ENCODE results near the gene P2RX1.

P2RX1 gene

DNA sequence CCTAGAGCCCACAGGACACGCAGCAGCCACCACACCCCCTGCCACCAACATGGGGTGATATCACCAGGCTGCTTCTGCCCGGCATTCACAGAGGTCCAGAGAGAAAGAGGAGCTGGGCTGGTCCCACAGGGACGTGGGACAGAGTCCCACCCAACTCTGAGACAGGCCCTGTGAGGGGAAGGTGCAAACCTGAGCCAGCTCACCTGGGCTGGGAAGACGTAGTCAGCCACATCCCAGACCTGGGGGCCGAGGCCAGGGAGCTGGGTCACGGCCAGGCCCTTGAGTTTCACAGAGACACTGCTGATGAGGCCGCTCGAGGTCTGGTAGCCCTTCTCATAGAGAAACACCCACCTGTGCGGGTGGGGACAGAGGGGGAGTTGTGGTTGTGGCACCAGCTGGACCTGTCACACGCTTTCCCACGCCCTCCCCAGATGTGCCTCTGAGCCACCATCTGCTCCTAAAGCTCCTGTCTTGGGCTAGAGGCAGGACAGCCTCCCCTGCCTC lies 11.2 kb downstream of the P2RX1 start:
- no peak for DNase-seq (ENCODE audit: low read depth)

- DNase-seq (ENCODE audit: low read depth) = no peak
Measured at GRCh38 chr17:3904501-3904900, 11.8 kb downstream of the P2RX1 start.

DNA sequence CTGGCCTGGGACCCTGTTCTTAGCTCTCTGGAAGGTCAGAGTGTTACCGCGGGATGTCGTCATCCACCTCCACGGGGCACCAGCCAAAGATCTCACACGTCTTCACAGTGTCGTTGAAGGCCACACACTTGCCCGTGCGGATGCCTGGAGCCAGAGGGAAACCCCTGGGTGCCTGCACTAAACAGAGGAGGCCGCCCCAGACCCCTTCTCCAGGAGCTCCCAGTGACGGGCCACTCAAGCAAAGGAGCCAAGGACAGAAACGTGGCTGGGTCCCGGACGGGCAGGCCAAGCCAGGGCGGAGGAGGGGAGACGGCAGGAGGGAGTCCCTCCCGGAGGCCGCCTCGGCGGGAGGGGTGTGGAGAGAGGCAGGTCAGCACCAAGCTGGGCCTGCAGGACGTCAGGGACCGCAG lies 12.4 kb downstream of the P2RX1 start:
- no peak for DNase-seq (ENCODE audit: low read depth)

- DNase-seq (ENCODE audit: low read depth) = no peak
Measured at GRCh38 chr17:3903051-3903825, 13.0 kb downstream of the P2RX1 start.

DNA sequence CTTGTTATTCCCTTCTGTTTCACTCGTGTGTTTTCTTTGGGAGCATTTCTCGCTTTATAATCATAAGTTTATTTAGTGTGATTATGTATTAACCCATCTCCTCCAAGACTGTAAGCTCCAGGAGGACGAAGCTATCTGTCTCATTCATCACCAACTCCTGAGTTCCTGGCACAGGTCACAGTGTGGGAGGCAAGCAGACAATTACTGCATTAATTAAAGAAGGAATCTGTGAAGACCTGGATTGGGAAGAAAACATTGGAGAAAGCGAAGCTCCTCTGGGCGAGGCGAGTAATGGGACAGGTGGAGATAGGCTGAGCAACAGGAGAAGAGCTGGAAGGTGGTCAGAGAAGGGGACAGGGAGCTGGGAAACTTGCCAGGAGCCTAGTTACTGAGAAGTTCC lies 15.6 kb downstream of the P2RX1 start:
- DNase-seq (ENCODE audit: low read depth) = no peak

DNA sequence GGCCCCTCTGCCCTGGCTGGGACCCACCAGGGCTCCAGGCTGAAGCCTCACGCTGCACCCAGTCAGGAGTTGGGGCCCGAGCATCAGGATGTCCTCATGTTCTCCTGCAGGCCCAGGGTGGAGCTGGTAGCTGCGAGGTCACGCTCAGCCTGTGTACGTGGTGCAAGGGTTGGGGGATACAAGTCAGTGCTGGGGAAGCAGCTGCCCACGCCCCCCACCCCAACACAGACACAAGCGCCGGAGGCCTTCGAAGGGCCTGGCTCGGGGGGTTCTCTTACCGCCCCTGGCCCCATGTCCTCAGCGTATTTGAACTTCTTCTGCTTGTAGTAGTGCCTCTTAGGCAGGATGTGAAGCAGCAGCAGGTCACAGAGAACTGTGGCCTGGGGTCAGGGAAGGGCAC lies 18.5 kb downstream of the P2RX1 start:
- DNase-seq (ENCODE audit: low read depth) = no peak

- no peak for DNase-seq (ENCODE audit: low read depth)
Measured at GRCh38 chr17:3896968-3897235, 19.4 kb downstream of the P2RX1 start.

DNA sequence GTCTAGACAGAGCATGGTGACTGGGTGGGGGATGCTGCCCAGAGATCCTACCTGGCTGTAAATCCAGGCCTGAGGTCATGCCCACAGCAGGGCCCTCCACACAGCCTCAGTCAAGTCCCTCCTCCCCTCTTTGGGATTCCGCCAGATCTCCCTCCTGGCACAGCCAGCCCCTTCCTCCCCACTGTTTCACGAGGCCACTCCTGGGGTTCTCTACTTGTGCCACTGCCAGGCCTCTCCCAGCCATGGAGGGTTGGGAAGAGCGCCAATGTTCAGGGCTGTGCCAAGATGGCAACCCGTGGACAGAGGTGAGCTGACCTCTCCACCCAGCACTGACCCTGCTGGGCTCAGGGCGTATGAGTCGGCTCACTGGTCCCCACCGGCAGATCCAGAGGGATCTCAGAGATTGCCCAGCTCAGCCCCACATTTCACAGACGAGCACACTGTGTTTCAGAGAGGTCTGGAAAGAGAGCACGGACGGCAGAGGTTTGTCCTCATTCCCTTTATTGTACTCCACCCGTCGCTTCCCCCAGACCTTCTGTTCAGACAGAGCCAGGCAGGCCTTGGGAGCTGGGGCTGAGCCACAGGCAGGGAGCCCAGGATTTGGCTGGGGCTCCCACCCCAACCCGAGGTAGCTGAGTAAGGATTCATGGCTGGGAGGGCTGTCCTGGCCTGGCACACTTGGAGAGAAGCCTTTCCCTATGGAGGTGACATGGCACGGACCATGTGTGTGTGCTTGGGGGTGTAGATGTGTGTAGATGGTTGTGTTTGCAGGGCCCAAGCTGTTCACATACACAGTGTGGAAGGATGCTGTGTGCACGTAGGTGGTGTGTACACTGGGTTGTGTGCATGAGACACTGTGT lies 19.9 kb downstream of the P2RX1 start:
- DNase-seq (ENCODE audit: low read depth) = no peak

DNA sequence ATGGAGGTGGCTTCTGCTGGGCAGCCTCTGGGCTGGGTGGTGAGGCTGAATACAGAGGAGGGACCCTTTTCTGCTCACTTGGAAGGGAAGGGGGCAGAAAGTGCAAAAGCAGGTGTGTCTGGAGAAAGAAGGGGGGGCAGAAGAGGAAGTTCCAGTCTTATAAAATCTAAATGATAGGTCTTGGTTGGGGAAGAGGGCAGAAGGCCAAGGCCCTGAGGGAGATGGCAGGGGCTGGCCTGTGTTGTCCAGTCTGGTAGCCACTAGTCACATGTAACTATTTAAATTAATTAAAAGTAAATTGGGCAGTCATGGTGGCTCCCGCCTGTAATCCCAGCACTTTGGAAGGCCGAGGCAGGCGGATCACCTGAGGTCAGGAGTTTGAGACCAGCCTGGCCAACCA lies 20.9 kb downstream of the P2RX1 start:
- no peak for DNase-seq (ENCODE audit: low read depth)

- DNase-seq (ENCODE audit: low read depth) = no peak
Measured at GRCh38 chr17:3894911-3895343, 21.3 kb downstream of the P2RX1 start.

DNA sequence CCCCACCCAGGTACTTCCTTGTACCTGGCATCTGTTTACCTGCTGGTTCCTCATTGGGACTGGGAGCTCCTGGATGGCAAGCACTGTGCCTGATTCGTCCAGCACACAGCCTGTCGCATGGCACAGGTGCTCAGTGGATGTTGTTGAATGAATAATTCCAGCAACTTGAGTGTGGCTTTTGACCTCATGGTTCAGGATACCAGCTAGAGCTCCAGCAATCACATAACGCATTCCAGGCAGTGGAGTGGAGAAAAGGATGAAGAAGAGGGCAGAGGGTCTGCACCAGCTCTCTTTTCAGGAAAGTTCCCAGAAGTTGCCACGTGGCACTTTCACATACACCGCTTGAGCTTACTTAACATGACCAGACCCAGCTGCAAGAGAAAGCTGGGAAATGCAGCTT lies 22.1 kb downstream of the P2RX1 start:
- no peak for DNase-seq (ENCODE audit: low read depth)

DNA sequence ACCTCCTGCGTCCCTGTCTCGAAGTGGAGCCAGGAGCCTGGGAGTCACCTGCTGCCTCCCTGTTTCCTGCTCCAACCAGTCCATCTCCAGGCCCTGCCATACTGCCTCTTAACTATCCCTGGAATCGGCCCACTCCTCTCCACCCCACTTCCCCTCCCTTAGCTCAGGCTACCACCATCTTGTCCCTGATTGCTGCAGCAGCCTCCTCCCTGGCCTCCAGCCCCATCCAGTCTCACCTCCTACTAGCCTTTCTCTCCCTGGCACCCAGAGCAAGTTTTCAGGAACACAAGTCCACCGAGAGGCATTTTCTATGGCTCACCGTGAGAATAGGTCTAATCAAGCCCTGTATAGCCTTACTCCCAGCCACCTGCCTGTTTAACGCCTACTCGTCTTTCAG lies 22.5 kb downstream of the P2RX1 start:
- no peak for DNase-seq (ENCODE audit: low read depth)

- peak; percentile 83 for DNase-seq (ENCODE audit: low read depth)
Measured at GRCh38 chr17:3893003-3893719, 23.1 kb downstream of the P2RX1 start, which contains the start of gene CAMKK1. TSS of gene CAMKK1 (minus strand) at chr17:3893053. CDS start at chr17:3885687, 7,366 bp downstream.

GRCh38 chr17:3892095-3892998 lies 23.9 kb downstream of the P2RX1 start:
- DNase-seq (ENCODE audit: low read depth) = peak; percentile 38

DNA sequence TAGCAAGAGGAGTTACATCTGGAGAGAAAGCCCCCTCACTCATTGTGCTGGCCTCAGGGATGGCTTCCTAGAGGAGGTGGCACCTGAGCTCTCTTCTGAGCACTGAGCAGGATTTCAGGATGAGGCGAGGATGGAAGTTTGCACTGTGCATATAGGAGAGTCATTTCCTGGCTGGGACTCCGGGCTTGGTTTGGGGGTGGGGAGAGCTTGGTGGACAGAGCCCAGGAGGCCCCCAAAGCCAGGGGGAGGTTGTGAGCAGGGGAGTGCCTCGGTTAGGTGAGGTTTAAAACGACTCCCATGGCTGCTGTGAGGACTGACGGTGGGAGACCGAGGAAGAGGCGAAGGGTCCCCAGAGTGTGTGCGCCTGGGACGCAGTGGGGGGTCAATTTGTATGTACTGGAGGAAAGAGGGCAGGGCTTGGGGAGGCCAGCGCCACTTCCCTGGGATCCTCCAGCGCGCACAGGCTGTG lies 24.6 kb downstream of the P2RX1 start:
- no peak for DNase-seq (ENCODE audit: low read depth)

- no peak for DNase-seq (ENCODE audit: low read depth)
Measured at GRCh38 chr17:3890878-3891219, 25.4 kb downstream of the P2RX1 start.

DNA sequence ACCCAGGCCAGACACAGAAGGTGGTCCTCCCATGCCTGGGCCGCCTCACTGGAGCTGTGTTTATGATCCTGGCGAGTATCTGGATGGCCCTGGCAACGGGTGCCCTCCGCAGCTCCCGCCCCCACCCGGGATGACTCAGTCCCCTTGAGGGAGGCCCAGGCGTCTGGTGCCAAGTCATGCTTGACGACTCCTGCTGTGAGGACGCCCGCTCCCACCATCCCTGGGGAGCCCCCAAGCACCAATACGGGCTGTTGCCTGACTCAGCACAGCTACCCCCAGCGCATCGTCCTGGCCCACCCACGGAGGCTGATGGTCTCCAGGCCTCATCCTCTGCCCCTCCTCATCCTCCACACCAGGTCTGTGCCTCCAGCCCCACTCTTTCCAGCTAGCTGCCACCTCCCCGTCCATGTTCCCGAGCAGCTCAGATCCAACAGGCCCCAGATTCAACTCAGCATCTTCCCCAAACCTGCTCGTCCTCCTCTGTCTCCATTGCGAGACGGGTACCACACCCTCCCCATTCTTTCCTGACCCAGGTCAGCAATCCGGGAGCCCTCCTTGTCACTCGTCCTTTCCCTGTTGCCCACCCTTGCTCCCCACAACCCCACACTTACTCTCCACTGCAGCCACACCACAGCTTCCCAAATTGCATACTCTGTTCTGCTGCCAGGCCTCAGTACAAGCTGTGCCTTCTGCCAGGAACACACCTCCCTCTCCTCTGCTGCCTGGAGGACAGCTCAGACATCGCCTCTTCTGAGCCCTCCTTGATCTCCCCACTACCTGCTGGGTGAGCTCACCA lies 26.0 kb downstream of the P2RX1 start:
- DNase-seq (ENCODE audit: low read depth) = no peak

DNA sequence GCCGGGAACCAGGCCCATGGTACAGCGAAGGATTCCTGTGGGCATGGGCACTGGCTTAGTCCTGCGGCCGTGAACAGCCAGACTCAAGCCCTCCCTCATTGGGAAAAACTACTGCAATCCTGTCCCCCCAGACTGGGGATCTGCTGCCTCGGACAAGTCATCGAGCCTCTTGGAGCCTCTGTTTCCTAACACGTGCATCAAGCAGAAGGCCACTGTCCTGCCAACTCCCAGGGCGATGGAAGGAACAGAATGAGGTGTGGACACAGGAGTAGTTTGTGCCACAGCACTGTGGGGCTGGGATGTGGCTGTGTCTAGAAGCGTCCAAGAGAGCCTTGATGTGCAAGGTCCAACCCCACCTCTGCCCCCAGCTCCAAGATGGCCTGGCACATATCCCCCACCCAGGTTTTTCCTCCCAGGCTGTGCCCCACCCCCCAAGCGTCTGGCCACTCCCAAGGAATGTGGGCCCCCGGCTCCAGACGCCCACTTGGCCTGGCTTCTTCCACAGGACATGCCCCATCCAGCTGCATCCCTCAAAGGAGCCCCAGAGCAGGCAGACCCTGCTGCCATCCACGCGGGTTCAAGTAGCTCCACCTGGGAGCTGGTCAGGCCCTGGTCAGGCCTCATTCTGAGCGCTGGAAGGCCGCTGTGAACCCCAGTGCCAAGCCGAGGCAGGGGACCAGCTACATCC lies 26.8 kb downstream of the P2RX1 start:
- DNase-seq (ENCODE audit: low read depth) = no peak

- DNase-seq (ENCODE audit: low read depth) = no peak
Measured at GRCh38 chr17:3888343-3889171, 27.7 kb downstream of the P2RX1 start.
